ENCODE results near the gene S100PBP. TPM values are rescaled to one million over a fixed set of nuclear protein-coding genes. Genes with fewer than 3 reads are reported as not detected.

Gene S100PBP
- total RNA-seq, 1 donor from 2014 or later = 11.1 TPM

- Histone ChIP-seq H3K4me1 (peaks cover 54% of the 10 kb centered on the region), H3K27me3 (ENCODE audit: low read depth) (peaks cover 6% of the 10 kb centered on the region), H3K36me3 (no peaks in the 10 kb centered on the region), H3K27ac (replicated peaks) (no peak overlapping the region), H3K9me3 (replicated peaks) (no peaks in the 10 kb centered on the region), H3K4me3 (no peak overlapping the region)
- intact Hi-C loops (cut with micrococcal nuclease) = no loop called here
- no peak for TF ChIP-seq CTCF (IDR thresholded peaks at IDR 0.05; ENCODE audit: borderline replicate concordance)
- no peak for DNase-seq
Observed at GRCh38 chr1:32873484-32873883, 56.0 kb downstream of the S100PBP start.

- intact Hi-C loops (cut with micrococcal nuclease) = no loop called here
- TF ChIP-seq CTCF (IDR thresholded peaks at IDR 0.05; ENCODE audit: borderline replicate concordance) = no peak
- no peak overlapping the region for H3K27ac ChIP-seq (replicated peaks)
- H3K4me3 ChIP-seq = no peak overlapping the region
- DNase-seq = no peak
- peaks cover 6% of the 10 kb centered on the region for H3K27me3 ChIP-seq (ENCODE audit: low read depth)
- H3K9me3 ChIP-seq (replicated peaks) = no peaks in the 10 kb centered on the region
- no peaks in the 10 kb centered on the region for H3K36me3 ChIP-seq
- peaks cover 52% of the 10 kb centered on the region for H3K4me1 ChIP-seq
Observed at GRCh38 chr1:32874860-32875752, 57.7 kb downstream of the S100PBP start.

GRCh38 chr1:32876341-32877210, 59.1 kb downstream of the S100PBP start:
- peak; percentile 53 for DNase-seq
- TF ChIP-seq CTCF (IDR thresholded peaks at IDR 0.05; ENCODE audit: borderline replicate concordance) = peak; percentile 87
- Histone ChIP-seq H3K27ac (replicated peaks) (no peak overlapping the region), H3K4me3 (no peak overlapping the region), H3K9me3 (replicated peaks) (no peaks in the 10 kb centered on the region), H3K27me3 (ENCODE audit: low read depth) (peaks cover 6% of the 10 kb centered on the region), H3K36me3 (no peaks in the 10 kb centered on the region), H3K4me1 (peaks cover 54% of the 10 kb centered on the region)
- intact Hi-C loops (cut with micrococcal nuclease) = no loop called here

GRCh38 chr1:32877211-32878110, 60.0 kb downstream of the S100PBP start:
- intact Hi-C loops (cut with micrococcal nuclease) = no loop called here
- peaks cover 6% of the 10 kb centered on the region for H3K27me3 ChIP-seq (ENCODE audit: low read depth)
- peak; percentile 72 for DNase-seq
- H3K4me1 ChIP-seq = peaks cover 54% of the 10 kb centered on the region
- no peak for TF ChIP-seq CTCF (IDR thresholded peaks at IDR 0.05; ENCODE audit: borderline replicate concordance)
- no peaks in the 10 kb centered on the region for H3K9me3 ChIP-seq (replicated peaks)
- H3K36me3 ChIP-seq = no peaks in the 10 kb centered on the region
- no peak overlapping the region for H3K4me3 ChIP-seq
- peak overlapping the region; percentile 54 for H3K27ac ChIP-seq (replicated peaks)

- Histone ChIP-seq H3K9me3 (replicated peaks) (no peaks in the 10 kb centered on the region), H3K4me3 (no peak overlapping the region), H3K4me1 (peaks cover 51% of the 10 kb centered on the region), H3K36me3 (no peaks in the 10 kb centered on the region), H3K27ac (replicated peaks) (peak overlapping the region; percentile 54), H3K27me3 (ENCODE audit: low read depth) (peaks cover 6% of the 10 kb centered on the region)
- no peak for TF ChIP-seq CTCF (IDR thresholded peaks at IDR 0.05; ENCODE audit: borderline replicate concordance)
- intact Hi-C loops (cut with micrococcal nuclease) = no loop called here
- DNase-seq = no peak
Observed at GRCh38 chr1:32878183-32878582, 60.7 kb downstream of the S100PBP start.
